Measurements from ENCODE around the gene EML1.

DNA sequence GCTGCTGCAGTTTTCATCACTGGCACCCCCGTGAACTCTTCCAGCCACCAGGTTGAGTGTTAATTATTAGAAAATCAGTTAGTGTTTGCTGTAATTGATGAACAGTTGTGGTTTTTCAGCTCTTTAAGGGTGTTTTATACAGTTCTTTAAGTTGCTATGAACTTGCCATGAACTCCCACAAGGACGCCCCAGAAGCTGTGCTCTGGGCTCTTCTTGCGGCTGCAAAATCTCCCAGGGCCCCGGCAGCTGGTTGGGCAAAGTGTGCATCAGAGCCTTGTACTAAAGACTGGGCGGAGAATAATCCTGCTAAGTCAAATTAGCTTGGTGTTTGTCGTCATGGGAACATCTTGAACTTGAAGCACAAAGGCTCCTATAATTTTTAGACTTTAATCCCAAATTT lies 82.2 kb downstream of the EML1 start:
- TF ChIP-seq, protein P1, sequence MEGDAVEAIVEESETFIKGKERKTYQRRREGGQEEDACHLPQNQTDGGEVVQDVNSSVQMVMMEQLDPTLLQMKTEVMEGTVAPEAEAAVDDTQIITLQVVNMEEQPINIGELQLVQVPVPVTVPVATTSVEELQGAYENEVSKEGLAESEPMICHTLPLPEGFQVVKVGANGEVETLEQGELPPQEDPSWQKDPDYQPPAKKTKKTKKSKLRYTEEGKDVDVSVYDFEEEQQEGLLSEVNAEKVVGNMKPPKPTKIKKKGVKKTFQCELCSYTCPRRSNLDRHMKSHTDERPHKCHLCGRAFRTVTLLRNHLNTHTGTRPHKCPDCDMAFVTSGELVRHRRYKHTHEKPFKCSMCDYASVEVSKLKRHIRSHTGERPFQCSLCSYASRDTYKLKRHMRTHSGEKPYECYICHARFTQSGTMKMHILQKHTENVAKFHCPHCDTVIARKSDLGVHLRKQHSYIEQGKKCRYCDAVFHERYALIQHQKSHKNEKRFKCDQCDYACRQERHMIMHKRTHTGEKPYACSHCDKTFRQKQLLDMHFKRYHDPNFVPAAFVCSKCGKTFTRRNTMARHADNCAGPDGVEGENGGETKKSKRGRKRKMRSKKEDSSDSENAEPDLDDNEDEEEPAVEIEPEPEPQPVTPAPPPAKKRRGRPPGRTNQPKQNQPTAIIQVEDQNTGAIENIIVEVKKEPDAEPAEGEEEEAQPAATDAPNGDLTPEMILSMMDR (IDR thresholded peaks at IDR 0.05) = no peak
- no peak for TF ChIP-seq POLR2A (IDR thresholded peaks at IDR 0.05)

Data from right lobe of liver (tissue), 4 donors.